HG03108 (cell line): ENCODE measurements around the gene AP4S1.

Experiments
- ATAC-seq: cut with Tn5 transposase; IDR thresholded peaks from one replicate; pipeline ENCODE4 v1.9.1; 2021; ENCODE audit warnings: moderate library complexity; ENCODE audit not compliant: unreplicated experiment

AP4S1 gene

DNA sequence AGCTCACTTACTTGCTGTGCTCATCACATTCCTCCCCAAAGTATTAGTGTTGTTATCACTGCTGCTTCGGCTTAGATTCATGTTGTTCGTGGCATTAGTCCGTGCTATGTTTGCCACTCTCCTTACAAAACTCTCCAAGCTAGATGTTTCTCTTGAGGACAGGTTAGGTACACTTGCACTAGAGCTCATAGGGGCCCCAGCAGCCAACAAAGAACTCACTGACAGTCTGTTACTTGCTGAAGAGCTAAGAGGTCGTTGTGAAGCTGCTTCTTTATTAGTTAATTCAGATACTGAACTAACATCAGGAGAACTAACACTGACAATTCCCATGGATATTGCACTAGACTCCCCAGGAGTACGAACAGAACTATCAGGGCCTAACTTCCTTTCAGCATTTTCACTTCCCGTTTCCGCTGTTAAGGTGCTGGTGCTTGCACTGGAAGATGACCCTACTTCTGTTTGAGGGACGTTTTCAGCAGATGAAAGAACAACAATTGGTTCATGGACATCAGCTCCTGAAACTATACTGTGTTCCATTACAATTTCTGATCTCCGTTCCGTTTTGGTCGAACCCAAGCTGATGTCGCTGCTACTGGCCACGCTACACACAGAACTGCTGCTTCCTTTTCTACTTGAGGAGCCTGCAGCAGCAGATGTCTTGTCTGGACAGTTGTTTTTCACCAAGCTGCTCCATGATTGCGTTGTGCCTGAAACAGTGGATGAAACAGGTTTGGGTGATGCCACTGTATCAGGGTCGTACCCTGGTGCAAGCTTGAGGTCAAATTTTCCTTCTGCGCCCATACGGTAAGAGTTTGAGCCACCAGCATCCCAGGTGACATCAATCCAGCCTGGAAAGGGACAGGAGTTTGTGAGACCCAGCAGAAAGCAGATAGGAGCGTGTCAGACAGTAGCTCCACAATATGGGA is 103.4 kb downstream of the AP4S1 start:
- ATAC-seq = no peak

GRCh38 chr14:31133133-31133532 is 107.7 kb downstream of the AP4S1 start:
- no peak for ATAC-seq

- ATAC-seq = no peak
Measured at GRCh38 chr14:31137214-31137889, 111.9 kb downstream of the AP4S1 start.

DNA sequence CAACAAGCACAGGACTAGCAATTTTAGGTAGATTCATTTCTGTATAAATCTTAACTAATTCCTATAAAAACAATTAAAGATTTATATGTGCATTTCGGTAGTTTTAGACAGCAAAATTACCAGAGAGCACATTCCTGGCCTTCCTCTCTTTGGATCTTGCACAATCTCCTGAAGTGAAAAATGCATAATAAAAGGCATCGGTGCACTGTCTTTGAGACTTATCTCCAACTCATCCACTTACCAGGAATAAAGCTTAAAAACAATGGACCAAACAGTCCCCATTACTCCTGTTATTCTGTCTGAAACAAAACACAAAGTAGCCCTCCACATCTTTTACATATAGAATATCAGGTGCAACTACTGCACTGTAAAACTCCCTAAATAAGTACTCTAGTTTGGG is 112.9 kb downstream of the AP4S1 start:
- no peak for ATAC-seq

DNA sequence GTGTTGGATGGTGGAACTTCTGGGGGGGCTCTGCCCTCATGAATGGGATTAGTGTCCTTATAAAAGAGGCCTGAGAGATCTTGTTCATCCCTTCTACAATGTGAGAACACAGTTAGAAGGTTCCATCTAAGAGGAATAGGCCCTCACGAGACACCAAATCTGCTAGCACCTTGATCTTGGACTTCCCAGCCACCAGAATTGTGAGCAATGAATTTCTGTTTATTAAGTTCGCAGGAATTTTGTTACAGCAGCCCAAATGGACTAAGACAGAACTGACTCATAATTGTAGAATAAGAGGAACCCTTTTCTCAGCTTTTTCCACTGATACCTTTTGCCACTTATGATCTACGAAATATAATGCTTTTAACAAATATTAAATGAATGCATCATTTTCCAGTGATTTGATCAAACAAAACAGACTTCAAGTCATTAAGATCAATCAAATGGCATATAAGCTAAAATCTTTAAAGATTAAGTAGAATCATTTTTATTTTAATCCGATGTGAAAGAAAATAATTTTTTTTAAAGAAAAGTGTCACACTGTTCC is 113.9 kb downstream of the AP4S1 start:
- no peak for ATAC-seq

DNA sequence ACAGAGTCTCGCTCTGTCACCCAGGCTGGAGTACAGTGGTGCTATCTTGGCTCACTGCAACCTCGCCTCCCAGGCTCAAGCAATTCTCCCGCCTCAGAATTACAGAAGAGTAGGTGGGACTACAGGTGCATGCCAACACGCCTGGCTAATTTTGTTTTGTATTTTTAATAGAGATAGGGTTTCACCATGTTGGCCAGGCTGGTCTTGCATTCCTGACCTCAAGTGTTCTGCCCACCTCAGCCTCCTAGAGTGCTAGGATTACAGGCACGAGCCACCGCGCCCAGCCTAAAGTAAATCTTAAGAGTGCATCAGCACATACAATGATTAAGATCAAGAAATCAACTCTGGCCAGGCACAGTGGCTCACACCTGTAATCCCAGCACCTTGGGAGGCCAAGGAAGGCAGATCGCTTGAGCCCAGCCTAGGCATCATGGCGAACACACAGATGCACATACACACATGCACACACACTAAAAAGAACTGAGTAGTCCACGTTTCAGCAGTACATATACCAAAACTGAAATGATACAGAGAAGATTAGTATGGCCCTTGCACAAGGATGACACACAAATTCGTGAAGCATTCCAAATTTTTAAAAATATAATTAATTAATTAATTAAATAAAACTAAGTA is 117.1 kb downstream of the AP4S1 start:
- no peak for ATAC-seq
